Kidney (tissue), 14 donors: ENCODE measurements around the gene RAB6A. TPM values are rescaled to one million over a fixed set of nuclear protein-coding genes. Genes with fewer than 3 reads are reported as not detected.

Experiments
- DNase-seq, 5 donors: peaks; one replicate each; pipeline ENCODE4 v3.0.0-alpha.2; 2013 to 2020
- FAIRE-seq: peaks from 2 replicates; lab custom pipeline; 2012; peaks lifted over from hg19 to GRCh38; lab: Jason Lieb, UNC
- H3K27ac ChIP-seq, 2 donors: one replicate each; pipeline ENCODE4 v1.7.0; 2013; ENCODE audit warnings: low read depth in 2 of 2, low read length in 2 of 2, inconsistent platforms in 1 of 2
- H3K27me3 ChIP-seq: one replicate; pipeline ENCODE4 v1.7.1; 2013; ENCODE audit warnings: low read length, inconsistent platforms; ENCODE audit not compliant: control insufficient read depth, insufficient read depth
- H3K36me3 ChIP-seq, 3 donors: one replicate each; pipeline versions ENCODE4 v1.7.0 to v1.7.1; 2013; ENCODE audit warnings: low read length in 3 of 3, control low read depth in 1 of 3, inconsistent platforms in 1 of 3; ENCODE audit not compliant: insufficient read depth in 3 of 3, control insufficient read depth in 2 of 3
- H3K4me1 ChIP-seq, 3 donors: one replicate each; pipeline versions ENCODE4 v1.7.0 to v1.7.1; 2013; ENCODE audit warnings: low read length in 3 of 3, inconsistent platforms in 1 of 3, low read depth in 1 of 3; ENCODE audit not compliant: control insufficient read depth in 2 of 3, insufficient read depth in 2 of 3
- H3K4me3 ChIP-seq, 3 donors: one replicate each; pipeline versions ENCODE4 v1.7.0 to v1.8.1; 2013; ENCODE audit warnings: low read length in 3 of 3, control low read depth in 1 of 3, inconsistent platforms in 1 of 3
- H3K9ac ChIP-seq, 3 donors: one replicate each; pipeline versions ENCODE4 v1.7.0 to v1.7.1; 2013; ENCODE audit warnings: low read length in 3 of 3, control low read depth in 1 of 3, inconsistent platforms in 1 of 3
- H3K9me3 ChIP-seq, 3 donors: one replicate each; pipeline versions ENCODE4 v1.7.0 to v1.7.1; 2013; ENCODE audit warnings: low read length in 3 of 3, control low read depth in 1 of 3, inconsistent platforms in 1 of 3; ENCODE audit not compliant: control insufficient read depth in 2 of 3, insufficient read depth in 1 of 3
- intact Hi-C: fragments of 100-400 bp; cut with DNase I; formaldehyde crosslinking; loops from one replicate; pipeline ENCODE4 v1.11.1; 2022
- polyA plus RNA-seq: library from polyadenylated mRNA; stranded (reverse); fragments of 350-450 nt; fragmentation: Illumina TruSeq; extraction: RNeasy Lipid Tissue Mini Kit (QIAGEN cat#74804); gene quantifications from one replicate; pipeline ENCODE4 v1.2.3, GENCODE V29; 2014; ENCODE audit warnings: low read depth, low replicate concordance; ENCODE audit not compliant: insufficient read depth
- total RNA-seq: library from RNA; stranded (reverse); fragmentation: NEBNext Ultra II Directional; extraction: Animal tissue kit (Norgen Biotek cat#: 25700); gene quantifications from one replicate; pipeline ENCODE4 v1.2.1, GENCODE V29; 2021
- TF ChIP-seq, protein P1 (sequence below): IDR thresholded peaks from 3 replicates; pipeline ENCODE4 v1.5.1; 2012; ENCODE audit warnings: mild to moderate bottlenecking, moderate library complexity, borderline replicate concordance; ENCODE audit not compliant: insufficient read depth; ENCODE audit errors: extremely low read depth
- donor health status: control.
- donor health status: control.
- donor health status: control.
- donor health status: control.
- donor health status: control.
- donor health status: DM: yes; HTN: yes; CAD: no.
- donor health status: Normal renal cell carcinoma (clear cell type).

The RAB6A gene
- total and polyA plus RNA-seq, 2 donors from 2014 or later: 61.0 to 138 TPM

GRCh38 chr11:73750228-73750627 is 10.6 kb downstream of the RAB6A start:
- H3K9ac ChIP-seq: peak overlapping the region in 1 of 3 donors; percentile 34
- FAIRE-seq: no peak
- no peaks in the 10 kb centered on the region for H3K36me3 ChIP-seq
- no peaks in the 10 kb centered on the region for H3K9me3 ChIP-seq
- H3K4me1 ChIP-seq: peaks cover 0 to 7% (median 2%) of the 10 kb centered on the region in 3 donors
- no peak overlapping the region for H3K27ac ChIP-seq
- TF ChIP-seq, protein P1, sequence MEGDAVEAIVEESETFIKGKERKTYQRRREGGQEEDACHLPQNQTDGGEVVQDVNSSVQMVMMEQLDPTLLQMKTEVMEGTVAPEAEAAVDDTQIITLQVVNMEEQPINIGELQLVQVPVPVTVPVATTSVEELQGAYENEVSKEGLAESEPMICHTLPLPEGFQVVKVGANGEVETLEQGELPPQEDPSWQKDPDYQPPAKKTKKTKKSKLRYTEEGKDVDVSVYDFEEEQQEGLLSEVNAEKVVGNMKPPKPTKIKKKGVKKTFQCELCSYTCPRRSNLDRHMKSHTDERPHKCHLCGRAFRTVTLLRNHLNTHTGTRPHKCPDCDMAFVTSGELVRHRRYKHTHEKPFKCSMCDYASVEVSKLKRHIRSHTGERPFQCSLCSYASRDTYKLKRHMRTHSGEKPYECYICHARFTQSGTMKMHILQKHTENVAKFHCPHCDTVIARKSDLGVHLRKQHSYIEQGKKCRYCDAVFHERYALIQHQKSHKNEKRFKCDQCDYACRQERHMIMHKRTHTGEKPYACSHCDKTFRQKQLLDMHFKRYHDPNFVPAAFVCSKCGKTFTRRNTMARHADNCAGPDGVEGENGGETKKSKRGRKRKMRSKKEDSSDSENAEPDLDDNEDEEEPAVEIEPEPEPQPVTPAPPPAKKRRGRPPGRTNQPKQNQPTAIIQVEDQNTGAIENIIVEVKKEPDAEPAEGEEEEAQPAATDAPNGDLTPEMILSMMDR: no peak
- intact Hi-C loops: no loop called here
- no peak for DNase-seq
- H3K4me3 ChIP-seq: no peak overlapping the region
- no peaks in the 10 kb centered on the region for H3K27me3 ChIP-seq

GRCh38 chr11:73749118-73749517 is 11.8 kb downstream of the RAB6A start:
- H3K36me3 ChIP-seq: no peaks in the 10 kb centered on the region
- peaks cover 0 to 2% (median 2%) of the 10 kb centered on the region in 3 donors for H3K4me1 ChIP-seq
- TF ChIP-seq, protein P1: no peak
- DNase-seq: no peak
- H3K9me3 ChIP-seq: no peaks in the 10 kb centered on the region
- no peak overlapping the region for H3K4me3 ChIP-seq
- no peaks in the 10 kb centered on the region for H3K27me3 ChIP-seq
- intact Hi-C loops: no loop called here
- H3K9ac ChIP-seq: no peak overlapping the region
- no peak for FAIRE-seq
- H3K27ac ChIP-seq: no peak overlapping the region

GRCh38 chr11:73748300-73748699 is 12.6 kb downstream of the RAB6A start:
- intact Hi-C loops: no loop called here
- no peak for FAIRE-seq

More at GRCh38 chr11:73748300-73748699, 12.6 kb downstream of the RAB6A start:
- Histone ChIP-seq H3K9ac (no peak overlapping the region), H3K27me3 (no peaks in the 10 kb centered on the region), H3K36me3 (no peaks in the 10 kb centered on the region), H3K4me3 (no peak overlapping the region), H3K27ac (no peak overlapping the region), H3K4me1 (peaks cover 0 to 2% (median 0%) of the 10 kb centered on the region in 3 donors), H3K9me3 (no peaks in the 10 kb centered on the region)
- TF ChIP-seq, protein P1: no peak
- no peak for DNase-seq
